Thyroid gland (tissue), 4 donors: ENCODE measurements around the gene OR2J1. TPM values are rescaled to one million over a fixed set of nuclear protein-coding genes. Genes with fewer than 3 reads are reported as not detected.
"Not testable (repeated sequence)": the region's sequence is repeated elsewhere in the genome, so short reads cannot be mapped to it uniquely, and the experiment has no call there.

Source experiments
- DNase-seq, 2 donors: peaks; one replicate each; pipeline ENCODE4 v3.0.0-alpha.2; 2019
- H3K27ac ChIP-seq, 3 donors: fragments of 200-600 bp; sonication (generic); 1 replicate in 2 of 3; 2 replicates in 1 of 3; pipeline ENCODE4 v1.5.1; 2016 to 2019; ENCODE audit warnings: mild to moderate bottlenecking in 1 of 3, moderate library complexity in 1 of 3
- H3K27me3 ChIP-seq: fragments of 200-600 bp; sonication (generic); one replicate; pipeline ENCODE4 v1.5.1; 2019
- H3K36me3 ChIP-seq, 2 donors: fragments of 200-600 bp; sonication (generic); one replicate each; pipeline ENCODE4 v1.5.1; 2016 to 2019
- H3K4me1 ChIP-seq, 2 donors: fragments of 200-600 bp; sonication (generic); one replicate each; pipeline ENCODE4 v1.5.1; 2017 to 2019
- H3K4me3 ChIP-seq, 3 donors: fragments of 200-600 bp; sonication (generic); replicated peaks in 1 of 3; 1 replicate in 2 of 3; 2 replicates in 1 of 3; pipeline ENCODE4 v1.5.1; 2016; ENCODE audit warnings: mild to moderate bottlenecking in 1 of 3
- H3K9me3 ChIP-seq: fragments of 200-600 bp; sonication (generic); one replicate; pipeline ENCODE4 v1.5.1; 2017
- CTCF ChIP-seq, 6 experiments: fragments of 200-600 bp in 3 of 6; fragments of 450-650 bp in 3 of 6; sonication (generic) in 3 of 6; IDR thresholded peaks; one replicate each; pipeline ENCODE4 v1.5.1; 2016 to 2019; ENCODE audit warnings: antibody characterized with exemption in 6 of 6, mild to moderate bottlenecking in 2 of 6, inconsistent platforms in 1 of 6, moderate library complexity in 1 of 6
- POLR2A ChIP-seq, 2 donors: fragments of 450-650 bp; IDR thresholded peaks; one replicate each; pipeline ENCODE4 v1.6.1; 2017; ENCODE audit warnings: antibody characterized with exemption in 2 of 2, mild to moderate bottlenecking in 2 of 2, moderate library complexity in 1 of 2
- WGBS, 2 donors: methylation state at CpG; one replicate each; pipeline ENCODE4 v1.1.5; 2017; 5-methylcytosine and 5-hydroxymethylcytosine counted together
- intact Hi-C: fragments of 100-400 bp; cut with DNase I; formaldehyde crosslinking; loops from one replicate; pipeline ENCODE4 v1.15.1; 2023
- total RNA-seq, 4 donors: library from RNA; depleted of rRNA; stranded (reverse); fragments of >200 nt; gene quantifications; one replicate each; pipeline ENCODE4 v1.2.3, GENCODE V29; 2016

The OR2J1 gene
- total RNA-seq, 4 donors from 2014 or later, result not detected

GRCh38 chr6:29137724-29138123, 38.4 kb downstream of the OR2J1 start:
- Histone ChIP-seq H3K4me3 (no peak overlapping the region), H3K9me3 (no peaks in the 10 kb centered on the region), H3K4me1 (no peaks in the 10 kb centered on the region), H3K27me3 (no peaks in the 10 kb centered on the region), H3K27ac (no peak overlapping the region), H3K36me3 (no peaks in the 10 kb centered on the region)
- TF ChIP-seq POLR2A (IDR thresholded peaks at IDR 0.05) (no peak), CTCF (IDR thresholded peaks at IDR 0.05) (no peak)
- DNase-seq, result no peak
- 86 to 88% methylated on average over 4 of the region's 4 CpGs for WGBS, 2 donors
- intact Hi-C loops, result no loop called here

GRCh38 chr6:29141606-29142005, 42.3 kb downstream of the OR2J1 start:
- intact Hi-C loops, result no loop called here
- TF ChIP-seq CTCF (IDR thresholded peaks at IDR 0.05), result no peak
- TF ChIP-seq POLR2A (IDR thresholded peaks at IDR 0.05), result no peak
- Histone ChIP-seq H3K27me3 (no peaks in the 10 kb centered on the region), H3K4me3 (no peak overlapping the region), H3K9me3 (no peaks in the 10 kb centered on the region), H3K4me1 (no peaks in the 10 kb centered on the region), H3K36me3 (no peaks in the 10 kb centered on the region), H3K27ac (no peak overlapping the region)
- WGBS, 2 donors, result 87 to 94% methylated on average over 1 of the region's 1 CpG
- no peak for DNase-seq

- no peak overlapping the region for H3K4me3 ChIP-seq
- no peaks in the 10 kb centered on the region for H3K36me3 ChIP-seq
- H3K9me3 ChIP-seq, result no peaks in the 10 kb centered on the region
- TF ChIP-seq CTCF (IDR thresholded peaks at IDR 0.05) (no peak), POLR2A (IDR thresholded peaks at IDR 0.05) (no peak)
- no peaks in the 10 kb centered on the region for H3K4me1 ChIP-seq
- H3K27me3 ChIP-seq, result no peaks in the 10 kb centered on the region
- DNase-seq, result no peak
- intact Hi-C loops, result no loop called here
- H3K27ac ChIP-seq, result no peak overlapping the region
Measured at GRCh38 chr6:29142309-29142708, 43.0 kb downstream of the OR2J1 start.

GRCh38 chr6:29146179-29146578, 46.9 kb downstream of the OR2J1 start:
- Histone ChIP-seq H3K4me3 (no peak overlapping the region), H3K9me3 (no peaks in the 10 kb centered on the region), H3K27me3 (no peaks in the 10 kb centered on the region), H3K36me3 (no peaks in the 10 kb centered on the region), H3K27ac (no peak overlapping the region), H3K4me1 (no peaks in the 10 kb centered on the region)
- DNase-seq, result no peak
- intact Hi-C loops, result no loop called here
- WGBS, 2 donors, result 61 to 62% methylated on average over 2 of the region's 2 CpGs
- TF ChIP-seq POLR2A (IDR thresholded peaks at IDR 0.05) (no peak), CTCF (IDR thresholded peaks at IDR 0.05) (no peak)

GRCh38 chr6:29147074-29147473, 47.8 kb downstream of the OR2J1 start:
- intact Hi-C loops, result no loop called here
- H3K27me3 ChIP-seq, result no peaks in the 10 kb centered on the region
- no peak overlapping the region for H3K27ac ChIP-seq
- WGBS, 2 donors, result 91 to 92% methylated on average over 3 of the region's 3 CpGs
- H3K4me3 ChIP-seq, result no peak overlapping the region
- H3K9me3 ChIP-seq, result no peaks in the 10 kb centered on the region
- H3K36me3 ChIP-seq, result no peaks in the 10 kb centered on the region
- no peak for DNase-seq
- no peaks in the 10 kb centered on the region for H3K4me1 ChIP-seq
- TF ChIP-seq CTCF (IDR thresholded peaks at IDR 0.05) (no peak), POLR2A (IDR thresholded peaks at IDR 0.05) (no peak)

- H3K27me3 ChIP-seq, DNase-seq, H3K4me1 ChIP-seq, H3K36me3 ChIP-seq, intact Hi-C loops, H3K9me3 ChIP-seq, H3K27ac ChIP-seq, H3K4me3 ChIP-seq: not testable (repeated sequence)
- WGBS, 2 donors, result 63 to 78% methylated on average over 3 of the region's 3 CpGs
Measured at GRCh38 chr6:29149444-29149843, 50.2 kb downstream of the OR2J1 start.
